HG03060 (cell line): ENCODE measurements around the gene LSM5.
"Not testable (repeated sequence)": the region's sequence is repeated elsewhere in the genome, so short reads cannot be mapped to it uniquely, and the experiment has no call there.

Source experiments
- ATAC-seq: cut with Tn5 transposase; IDR thresholded peaks from one replicate; pipeline ENCODE4 v1.9.1; 2021; ENCODE audit warnings: low read depth, moderate number of reproducible peaks; ENCODE audit not compliant: unreplicated experiment

The LSM5 gene

DNA sequence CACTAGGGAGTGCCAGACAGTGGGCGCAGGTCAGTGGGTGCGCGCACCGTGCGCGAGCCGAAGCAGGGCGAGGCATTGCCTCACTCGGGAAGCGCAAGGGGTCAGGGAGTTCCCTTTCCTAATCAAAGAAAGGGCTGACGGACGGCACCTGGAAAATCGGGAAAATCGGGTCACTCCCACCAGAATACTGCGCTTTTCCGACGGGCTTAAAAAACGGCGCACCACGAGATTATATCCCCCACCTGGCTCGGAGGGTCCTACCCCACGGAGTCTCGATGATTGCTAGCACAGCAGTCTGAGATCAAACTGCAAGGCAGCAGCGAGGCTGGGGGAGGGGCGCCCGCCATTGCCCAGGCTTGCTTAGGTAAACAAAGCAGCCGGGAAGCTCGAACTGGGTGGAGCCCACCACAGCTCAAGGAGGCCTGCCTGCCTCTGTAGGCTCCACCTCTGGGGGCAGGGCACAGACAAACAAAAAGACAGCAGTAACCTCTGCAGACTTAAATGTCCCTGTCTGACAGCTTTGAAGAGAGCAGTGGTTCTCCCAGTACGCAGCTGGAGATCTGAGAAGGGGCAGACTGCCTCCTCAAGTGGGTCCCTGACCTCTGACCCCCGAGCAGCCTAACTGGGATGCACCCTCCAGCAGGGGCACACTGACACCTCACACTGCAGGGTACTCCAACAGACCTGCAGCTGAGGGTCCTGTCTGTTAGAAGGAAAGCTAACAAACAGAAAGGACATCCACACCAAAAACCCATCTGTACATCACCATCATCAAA lies 25.4 kb downstream of the LSM5 start:
- ATAC-seq = not testable (repeated sequence)

- no peak for ATAC-seq
Observed at GRCh38 chr7:32462977-32463376, 27.2 kb downstream of the LSM5 start.

- ATAC-seq = no peak
Observed at GRCh38 chr7:32462451-32462850, 27.7 kb downstream of the LSM5 start.

- ATAC-seq = no peak
Observed at GRCh38 chr7:32461484-32461883, 28.7 kb downstream of the LSM5 start.

DNA sequence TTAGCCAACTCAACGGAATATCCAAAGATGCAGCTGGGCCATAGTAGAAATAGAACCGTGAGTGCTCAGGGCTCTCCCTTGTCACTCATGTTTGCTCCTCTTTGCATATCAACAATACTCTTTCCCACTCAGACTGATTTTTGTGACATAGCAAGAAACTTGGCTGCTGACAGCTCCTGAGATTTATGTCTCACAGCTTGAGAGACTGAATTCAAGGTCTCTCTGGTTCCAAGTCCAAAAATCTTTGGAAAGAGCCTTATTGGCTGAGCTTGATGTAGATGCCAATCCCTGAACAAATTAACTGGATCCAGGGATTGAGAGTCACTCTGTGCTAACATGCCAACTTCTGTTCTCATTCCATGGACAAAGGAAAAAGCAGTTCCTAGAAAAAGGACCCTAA lies 30.4 kb downstream of the LSM5 start:
- no peak for ATAC-seq

- ATAC-seq = no peak
Observed at GRCh38 chr7:32458025-32458424, 32.2 kb downstream of the LSM5 start.

DNA sequence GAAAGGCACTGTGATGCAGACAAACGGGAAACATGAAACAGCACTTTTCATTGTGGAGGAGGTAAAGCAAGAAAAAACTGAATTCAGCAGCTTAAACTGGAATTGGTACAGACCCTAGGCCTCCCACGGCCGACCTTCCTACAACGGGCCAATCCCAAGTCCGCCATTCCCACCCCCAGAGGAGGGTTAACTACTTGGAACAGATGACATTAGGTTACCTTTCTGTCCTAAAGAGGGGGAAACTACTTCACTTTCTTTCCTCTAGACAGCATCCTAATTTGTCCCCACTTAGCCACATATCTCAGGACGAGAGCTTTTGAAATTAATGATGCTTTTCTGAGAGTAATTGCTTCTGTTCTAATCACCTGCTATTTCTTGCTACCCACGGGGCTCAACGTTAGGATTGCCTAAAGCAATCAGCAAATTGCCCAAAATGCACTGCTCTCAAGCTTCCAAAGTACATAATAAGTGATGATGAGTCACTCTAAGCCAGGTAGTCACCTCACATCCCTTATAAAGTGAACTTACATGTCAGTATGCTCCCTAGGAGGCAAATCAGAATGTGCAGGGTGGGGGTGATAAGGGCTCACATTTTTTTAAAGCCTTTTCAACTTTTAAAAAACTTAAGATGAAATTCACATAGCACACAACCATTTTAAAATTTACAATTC lies 36.7 kb downstream of the LSM5 start:
- ATAC-seq = no peak

DNA sequence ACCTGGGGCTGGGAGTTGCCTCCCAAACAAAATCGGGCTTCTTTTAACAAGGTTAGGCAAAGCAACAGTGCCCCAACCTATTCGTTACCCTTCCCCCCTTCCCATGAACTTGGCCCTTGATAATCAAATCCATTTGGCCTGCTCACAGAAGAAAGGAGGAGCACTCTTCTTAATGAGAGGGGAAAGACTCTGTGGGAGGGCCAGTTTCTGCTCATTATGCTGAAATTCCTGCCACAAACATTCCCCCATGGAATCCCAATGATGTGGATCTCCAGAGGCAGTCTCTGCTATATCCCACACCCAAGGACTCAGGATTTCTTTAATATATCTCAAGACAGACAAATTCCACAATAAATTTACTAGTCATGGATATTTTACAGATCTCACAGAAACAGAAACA lies 43.0 kb downstream of the LSM5 start:
- ATAC-seq = no peak

DNA sequence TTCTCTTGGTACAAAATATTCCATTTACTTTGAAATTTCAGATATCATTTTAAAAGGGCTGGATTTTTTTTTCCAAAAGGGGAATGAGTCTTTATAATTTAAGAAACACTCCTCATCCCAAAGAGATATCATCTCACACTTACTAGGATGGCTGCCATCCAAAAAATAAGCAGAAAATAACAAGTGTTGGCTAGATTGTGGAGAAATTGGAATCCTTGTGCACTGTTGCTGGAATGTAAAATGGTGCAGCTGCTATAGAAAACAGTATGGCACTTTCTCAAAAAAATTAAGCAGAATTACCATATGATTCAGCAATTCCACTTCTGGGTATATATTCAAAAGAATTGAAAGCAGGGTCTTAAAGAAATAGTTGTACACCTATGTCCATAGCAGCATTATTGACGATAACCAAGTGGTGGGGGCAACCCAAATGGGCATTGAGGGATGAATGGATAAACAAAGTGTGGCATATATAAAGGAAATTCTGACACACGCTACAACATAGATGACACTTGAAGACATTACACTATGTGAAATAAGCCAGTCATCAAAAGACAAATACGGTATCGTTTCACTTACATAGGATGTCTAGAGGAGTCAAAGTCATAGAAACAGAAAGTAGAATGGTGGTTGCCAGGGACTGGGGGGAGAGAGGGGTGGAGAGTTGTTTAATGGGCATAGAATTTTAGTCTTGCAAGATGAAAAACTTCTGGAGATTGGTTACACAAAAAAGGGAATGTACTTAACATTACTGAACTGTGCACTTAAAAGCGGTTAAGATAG lies 53.8 kb downstream of the LSM5 start:
- no peak for ATAC-seq
